Fibroblast of skin of abdomen (primary cell): Measurements from ENCODE around the gene GNB3.
A peak's percentile ranks its signal among the peaks of the same experiment; 100 is the strongest.
"Not testable (repeated sequence)": the region's sequence is repeated elsewhere in the genome, so short reads cannot be mapped to it uniquely, and the experiment has no call there.

Source experiments
- DNase-seq: peaks from one replicate; pipeline ENCODE4 v3.0.0-alpha.2; 2013

Gene GNB3

DNA sequence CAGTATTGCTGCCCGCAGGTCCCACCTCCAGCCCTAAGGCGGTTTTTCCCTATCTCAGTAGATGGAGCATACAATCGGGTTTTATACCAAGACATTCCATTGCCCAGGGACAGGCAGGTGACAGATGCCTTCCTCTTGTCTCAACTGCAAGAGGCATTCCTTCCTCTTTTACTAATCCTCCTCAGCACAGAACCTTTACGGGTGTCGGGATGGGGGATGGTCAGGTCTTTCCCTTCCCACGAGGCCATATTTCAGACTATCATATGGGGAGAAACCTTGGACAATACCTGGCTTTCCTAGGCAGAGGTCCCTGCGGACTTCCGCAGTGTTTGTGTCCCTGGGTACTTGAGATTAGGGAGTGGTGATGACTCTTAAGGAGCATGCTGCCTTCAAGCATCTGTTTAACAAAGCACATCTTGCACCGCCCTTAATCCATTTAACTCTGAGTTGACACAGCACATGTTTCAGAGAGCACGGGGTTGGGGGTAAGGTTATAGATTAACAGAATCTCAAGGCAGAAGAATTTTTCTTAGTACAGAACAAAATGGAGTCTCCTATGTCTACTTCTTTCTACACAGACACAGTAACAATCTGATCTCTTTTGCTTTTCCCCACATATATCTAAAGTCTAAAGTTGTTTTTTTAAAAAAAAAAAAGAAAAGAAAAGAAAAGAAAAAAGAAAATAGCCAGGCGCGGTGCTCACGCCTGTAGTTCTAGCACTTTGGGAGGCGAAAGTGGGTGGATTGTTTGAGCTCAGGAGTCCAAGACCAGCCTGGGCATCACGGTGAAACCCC is 45.7 kb downstream of the GNB3 start:
- not testable (repeated sequence) for DNase-seq

GRCh38 chr12:6887460-6887859 is 46.7 kb downstream of the GNB3 start:
- DNase-seq: no peak

GRCh38 chr12:6888360-6888759 is 47.6 kb downstream of the GNB3 start:
- DNase-seq: no peak

DNA sequence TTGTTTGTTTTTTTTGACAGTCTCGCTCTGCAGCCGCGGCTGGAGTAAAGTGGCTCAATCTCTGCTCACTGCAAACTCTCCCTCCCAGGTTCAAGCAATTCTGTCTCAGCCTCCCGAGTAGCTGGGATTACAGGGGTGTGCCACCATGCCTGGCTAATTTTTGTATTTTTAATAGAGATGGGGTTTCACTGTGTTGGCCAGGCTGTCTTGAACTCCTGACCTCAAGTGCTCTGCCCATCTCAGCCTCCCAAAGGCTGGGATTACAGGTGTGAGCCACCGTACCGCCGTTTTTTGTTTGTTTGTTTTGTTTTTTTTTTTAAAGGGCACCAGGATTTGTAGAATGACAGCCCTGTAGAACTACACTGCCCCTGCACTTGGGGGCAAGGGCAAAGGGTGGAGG is 48.1 kb downstream of the GNB3 start:
- DNase-seq: not testable (repeated sequence)

DNA sequence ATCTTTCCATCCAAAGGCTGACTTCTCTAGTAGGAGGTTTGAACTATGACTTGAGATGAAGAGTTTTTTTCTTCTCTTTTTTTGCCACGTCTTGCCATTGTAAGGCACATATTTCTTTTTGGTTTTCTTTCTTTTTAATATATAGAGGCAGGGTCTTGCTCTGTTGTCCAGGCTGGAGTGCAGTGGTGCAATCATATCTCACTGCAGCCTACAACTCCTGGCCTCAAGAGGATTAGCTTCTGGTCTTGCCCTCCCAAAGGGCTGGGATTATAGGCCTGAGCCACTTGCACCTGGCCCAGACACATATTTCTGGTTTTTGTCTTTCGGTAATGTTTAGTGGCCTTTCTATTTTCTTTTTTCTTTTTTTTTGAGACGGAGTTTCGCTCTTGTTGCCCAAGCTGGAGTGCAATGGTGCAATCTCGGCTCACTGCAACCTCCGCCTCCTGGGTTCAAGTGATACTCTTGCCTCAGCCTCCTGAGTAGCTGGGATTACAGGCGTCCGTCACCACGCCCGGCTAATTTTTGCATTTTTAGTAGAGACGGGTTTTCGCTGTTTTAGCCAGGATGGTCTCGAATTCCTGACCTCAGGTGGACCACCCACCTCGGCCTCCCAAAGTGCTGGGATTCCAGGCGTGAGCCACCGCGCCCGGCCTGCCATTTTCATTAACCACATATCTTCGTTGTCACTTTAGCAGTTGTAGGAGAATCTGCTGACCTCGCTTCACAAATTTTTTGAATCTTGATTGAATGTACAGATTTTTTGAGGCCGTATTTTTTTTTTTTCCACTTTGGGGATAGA is 49.2 kb downstream of the GNB3 start:
- DNase-seq: not testable (repeated sequence)

GRCh38 chr12:6890789-6891645 is 50.3 kb downstream of the GNB3 start:
- DNase-seq: peak; percentile 97

- DNase-seq: no peak
These were observed 50.9 kb downstream of the GNB3 start for GRCh38 chr12:6891646-6892001.

GRCh38 chr12:6892683-6893082 is 52.0 kb downstream of the GNB3 start:
- DNase-seq: not testable (repeated sequence)

GRCh38 chr12:6894321-6894720 is 53.6 kb downstream of the GNB3 start:
- DNase-seq: no peak
